HG03095 (cell line): ENCODE data around the gene TARBP1.
"Not testable (repeated sequence)": the region's sequence is repeated elsewhere in the genome, so short reads cannot be mapped to it uniquely, and the experiment has no call there.

ENCODE experiments used
- ATAC-seq: cut with Tn5 transposase; IDR thresholded peaks from one replicate; pipeline ENCODE4 v1.9.1; 2021; ENCODE audit warnings: moderate library complexity; ENCODE audit not compliant: unreplicated experiment

The TARBP1 gene

GRCh38 chr1:234504969-234505768, 26.2 kb upstream of the TARBP1 start:
- ATAC-seq = no peak

- not testable (repeated sequence) for ATAC-seq
Measured at GRCh38 chr1:234504251-234504650, 25.3 kb upstream of the TARBP1 start.

- ATAC-seq = no peak
Measured at GRCh38 chr1:234503193-234504050, 24.4 kb upstream of the TARBP1 start.

GRCh38 chr1:234502785-234503184, 23.8 kb upstream of the TARBP1 start:
- no peak for ATAC-seq

GRCh38 chr1:234500269-234500668, 21.3 kb upstream of the TARBP1 start:
- no peak for ATAC-seq

- no peak for ATAC-seq
Measured at GRCh38 chr1:234499943-234500245, 20.9 kb upstream of the TARBP1 start.

GRCh38 chr1:234499119-234499942, 20.4 kb upstream of the TARBP1 start:
- peak; percentile 41 for ATAC-seq

- no peak for ATAC-seq
Measured at GRCh38 chr1:234498448-234499118, 19.6 kb upstream of the TARBP1 start.

GRCh38 chr1:234497589-234497988, 18.6 kb upstream of the TARBP1 start:
- ATAC-seq = no peak

- peak; percentile 72 for ATAC-seq
Measured at GRCh38 chr1:234495231-234495990, 16.4 kb upstream of the TARBP1 start.

GRCh38 chr1:234494049-234494448, 15.1 kb upstream of the TARBP1 start:
- ATAC-seq = no peak

- no peak for ATAC-seq
Measured at GRCh38 chr1:234490793-234491479, 12.0 kb upstream of the TARBP1 start.

- ATAC-seq = no peak
Measured at GRCh38 chr1:234489698-234490077, 10.7 kb upstream of the TARBP1 start.

- peak; percentile 9 for ATAC-seq
Measured at GRCh38 chr1:234489007-234489697, 10.2 kb upstream of the TARBP1 start.

GRCh38 chr1:234488054-234489006, 9.4 kb upstream of the TARBP1 start:
- peak; percentile 45 for ATAC-seq

GRCh38 chr1:234486858-234487840, 8.2 kb upstream of the TARBP1 start:
- no peak for ATAC-seq
